Right atrium auricular region (tissue), 2 donors: ENCODE results near the gene CCDC149. TPM values are rescaled to one million over a fixed set of nuclear protein-coding genes. Genes with fewer than 3 reads are reported as not detected.

Experiments used
- DNase-seq: peaks from one replicate; pipeline ENCODE4 v3.0.0-alpha.2; 2019; ENCODE audit warnings: low spot score
- H3K27ac ChIP-seq, 2 donors: fragments of 200-600 bp; sonication (generic); 1 replicate in 1 of 2; 2 replicates in 1 of 2; pipeline ENCODE4 v1.5.1; 2016 to 2019
- H3K27me3 ChIP-seq, 2 donors: fragments of 200-600 bp; sonication (generic); one replicate each; pipeline versions ENCODE4 v1.5.1 to v1.6.0; 2017 to 2019
- H3K36me3 ChIP-seq: fragments of 200-600 bp; sonication (generic); one replicate; pipeline ENCODE4 v1.5.1; 2016
- H3K4me1 ChIP-seq, 2 donors: fragments of 200-600 bp; sonication (generic); one replicate each; pipeline versions ENCODE4 v1.5.1 to v1.6.0; 2017 to 2019
- H3K4me3 ChIP-seq, 2 donors: fragments of 200-600 bp; sonication (generic); 1 replicate in 1 of 2; 2 replicates in 1 of 2; pipeline ENCODE4 v1.5.1; 2017 to 2019; ENCODE audit warnings: mild to moderate bottlenecking in 1 of 2, moderate library complexity in 1 of 2
- H3K9me3 ChIP-seq, 2 donors: fragments of 200-600 bp; sonication (generic); one replicate each; pipeline ENCODE4 v1.5.1; 2019
- CTCF ChIP-seq, 2 donors: fragments of 200-600 bp; sonication (generic); IDR thresholded peaks; one replicate each; pipeline ENCODE4 v1.5.1; 2019; ENCODE audit warnings: antibody characterized with exemption in 2 of 2
- total RNA-seq, 2 donors: library from RNA; depleted of rRNA; stranded (reverse); fragments of >200 nt; gene quantifications; one replicate each; pipeline ENCODE4 v1.1.0, GENCODE V29; 2016

CCDC149 gene
- total RNA-seq, 2 donors from 2014 or later = 6.7 to 7.0 TPM

GRCh38 chr4:24798036-24798610 lies 114.7 kb downstream of the CCDC149 start:
- H3K36me3 ChIP-seq = no peaks in the 10 kb centered on the region
- DNase-seq = peak; percentile 34
- H3K27ac ChIP-seq = no peak overlapping the region
- peaks cover 0 to 50% of the 10 kb centered on the region in 2 donors for H3K4me1 ChIP-seq
- no peak for TF ChIP-seq CTCF (IDR thresholded peaks at IDR 0.05)
- H3K4me3 ChIP-seq = no peak overlapping the region
- no peaks in the 10 kb centered on the region for H3K9me3 ChIP-seq
- no peaks in the 10 kb centered on the region for H3K27me3 ChIP-seq

GRCh38 chr4:24796620-24797019 lies 116.2 kb downstream of the CCDC149 start:
- Histone ChIP-seq H3K4me3 (no peak overlapping the region), H3K9me3 (no peaks in the 10 kb centered on the region), H3K27me3 (no peaks in the 10 kb centered on the region), H3K4me1 (peaks cover 0 to 47% of the 10 kb centered on the region in 2 donors), H3K36me3 (no peaks in the 10 kb centered on the region), H3K27ac (peak overlapping the region; percentile 16 to 87)
- peak; percentile 43 for DNase-seq
- TF ChIP-seq CTCF (IDR thresholded peaks at IDR 0.05) = no peak

- Histone ChIP-seq H3K36me3 (no peaks in the 10 kb centered on the region), H3K4me1 (peaks cover 0 to 39% of the 10 kb centered on the region in 2 donors), H3K27ac (peak overlapping the region; percentile 77 to 87), H3K27me3 (no peaks in the 10 kb centered on the region), H3K9me3 (no peaks in the 10 kb centered on the region), H3K4me3 (peak overlapping the region; percentile 32 to 46)
- peak; percentile 58 for DNase-seq
- TF ChIP-seq CTCF (IDR thresholded peaks at IDR 0.05) = no peak
Observed at GRCh38 chr4:24795666-24796381, 117.0 kb downstream of the CCDC149 start.

GRCh38 chr4:24794916-24795665 lies 117.8 kb downstream of the CCDC149 start, which contains the start of gene SOD3:
TSS of gene SOD3 (plus strand) at chr4:24795573. CDS start at chr4:24799522, 3,949 bp downstream.
- H3K27ac ChIP-seq = peak within 1 kb of the TSS; percentile 77 to 87
- H3K9me3 ChIP-seq = no peaks in the 10 kb centered on the region
- DNase-seq = peak; percentile 86
- H3K4me3 ChIP-seq = peak within 1 kb of the TSS; percentile 32 to 46
- no peaks in the 10 kb centered on the region for H3K36me3 ChIP-seq
- TF ChIP-seq CTCF (IDR thresholded peaks at IDR 0.05) = no peak
- peaks cover 0 to 32% of the 10 kb centered on the region in 2 donors for H3K4me1 ChIP-seq
- no peaks in the 10 kb centered on the region for H3K27me3 ChIP-seq

GRCh38 chr4:24794480-24794879 lies 118.4 kb downstream of the CCDC149 start:
- H3K9me3 ChIP-seq = no peaks in the 10 kb centered on the region
- DNase-seq = peak; percentile 69
- H3K27ac ChIP-seq = peak overlapping the region; percentile 77 to 87
- H3K4me3 ChIP-seq = peak overlapping the region in 1 of 2 donors; percentile 46
- no peak for TF ChIP-seq CTCF (IDR thresholded peaks at IDR 0.05)
- no peaks in the 10 kb centered on the region for H3K27me3 ChIP-seq
- peaks cover 0 to 26% of the 10 kb centered on the region in 2 donors for H3K4me1 ChIP-seq
- H3K36me3 ChIP-seq = no peaks in the 10 kb centered on the region
